Activated CD4-positive, alpha-beta T cell treated with anti-CD3 and anti-CD28 coated beads for 4 hours (primary cell): ENCODE data around the gene MTMR1.

Experiments
- DNase-seq, 2 donors: peaks; one replicate each; pipeline ENCODE4 v3.0.0-alpha.2; 2020

Gene MTMR1

GRCh38 chrX:150763810-150764209, 70.6 kb downstream of the MTMR1 start:
- DNase-seq, result no peak

DNA sequence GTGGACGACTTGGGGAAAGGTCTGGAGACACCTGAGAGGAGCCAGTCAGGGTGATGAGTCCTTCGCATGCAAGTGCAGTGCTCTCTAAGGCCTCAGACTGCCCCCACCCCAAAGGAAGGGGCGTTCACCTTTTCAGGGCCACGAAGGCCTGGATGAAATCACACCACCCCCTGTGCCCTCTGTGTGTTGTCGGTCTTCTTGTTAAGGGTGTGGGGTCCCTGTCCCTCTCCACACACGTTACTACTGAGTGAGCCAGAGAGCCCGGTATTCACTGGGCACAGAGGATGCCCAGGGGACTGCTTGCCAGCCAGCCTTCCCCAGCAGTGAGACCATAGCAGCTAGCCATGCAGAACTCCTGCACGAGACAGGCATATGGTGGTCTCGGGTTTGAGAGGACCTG, 72.0 kb downstream of the MTMR1 start:
- no peak for DNase-seq

- no peak for DNase-seq
Observed at GRCh38 chrX:150765782-150766350, 72.7 kb downstream of the MTMR1 start.

- no peak for DNase-seq
Observed at GRCh38 chrX:150766351-150767044, 73.3 kb downstream of the MTMR1 start.

GRCh38 chrX:150767045-150767395, 73.8 kb downstream of the MTMR1 start:
- DNase-seq, result no peak

DNA sequence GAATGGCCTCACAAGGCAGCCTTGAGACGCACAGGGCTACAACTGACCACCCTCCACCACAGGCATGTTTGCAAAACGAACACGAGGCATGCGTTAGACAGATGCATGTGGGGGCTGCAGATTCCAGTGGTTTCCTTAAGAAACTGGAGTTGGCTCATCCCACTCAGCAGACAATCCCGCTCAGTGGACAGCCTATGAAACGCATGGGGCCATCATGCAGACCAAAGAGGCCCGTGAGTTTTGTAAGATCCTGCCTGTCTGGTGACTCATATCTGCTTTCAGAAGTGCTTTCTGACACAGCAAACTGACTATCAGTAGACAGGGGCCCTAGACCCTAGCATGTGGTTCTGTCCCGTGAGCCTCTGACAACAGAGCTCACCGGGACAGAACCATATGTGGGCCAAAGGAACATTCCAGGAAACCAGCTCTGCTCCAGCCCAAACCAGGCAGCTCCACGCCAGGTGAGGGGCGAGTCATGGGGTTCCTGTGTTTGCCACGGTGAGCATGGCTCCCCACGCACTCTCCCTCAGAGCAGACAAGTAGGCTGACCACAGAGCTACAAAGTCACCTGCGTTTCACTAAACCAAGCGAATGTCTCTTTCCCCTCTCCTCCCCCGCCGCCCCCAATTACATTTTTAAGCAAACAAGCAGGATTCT, 74.4 kb downstream of the MTMR1 start:
- DNase-seq, result no peak

GRCh38 chrX:150768132-150768485, 74.9 kb downstream of the MTMR1 start:
- DNase-seq, result no peak

DNA sequence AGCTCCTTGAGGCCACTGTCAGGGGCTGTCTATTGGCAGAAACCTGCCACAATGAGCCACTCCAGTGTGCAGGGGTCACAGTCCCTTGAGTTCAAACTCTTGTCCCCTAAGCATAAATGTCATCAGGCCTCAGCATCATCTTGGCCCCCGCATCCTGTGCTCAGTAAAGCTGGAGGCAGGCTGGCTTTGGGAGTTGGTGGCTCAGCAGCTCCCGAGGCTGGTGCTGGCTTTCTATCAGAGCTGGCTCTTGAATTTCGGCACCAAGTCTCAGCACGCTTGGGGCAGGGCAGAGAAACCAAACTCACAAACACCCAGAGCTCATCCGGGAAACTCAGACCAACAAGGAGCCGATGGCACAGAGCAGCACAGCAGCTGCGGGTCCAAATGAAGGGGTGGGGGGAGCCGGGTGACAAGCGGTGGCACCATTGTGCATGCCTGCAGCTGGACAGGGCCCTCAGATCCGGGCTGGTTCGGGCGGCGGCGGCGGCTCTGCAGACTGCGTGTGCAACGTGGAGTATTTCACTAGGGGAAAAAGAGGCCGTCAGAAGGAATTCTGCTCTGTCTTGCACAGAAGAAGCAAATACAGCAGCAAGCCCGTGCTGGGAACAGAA, 75.5 kb downstream of the MTMR1 start:
- DNase-seq, result no peak

GRCh38 chrX:150769408-150769807, 76.2 kb downstream of the MTMR1 start:
- DNase-seq, result no peak

- DNase-seq, result no peak
Observed at GRCh38 chrX:150770623-150771022, 77.4 kb downstream of the MTMR1 start.

DNA sequence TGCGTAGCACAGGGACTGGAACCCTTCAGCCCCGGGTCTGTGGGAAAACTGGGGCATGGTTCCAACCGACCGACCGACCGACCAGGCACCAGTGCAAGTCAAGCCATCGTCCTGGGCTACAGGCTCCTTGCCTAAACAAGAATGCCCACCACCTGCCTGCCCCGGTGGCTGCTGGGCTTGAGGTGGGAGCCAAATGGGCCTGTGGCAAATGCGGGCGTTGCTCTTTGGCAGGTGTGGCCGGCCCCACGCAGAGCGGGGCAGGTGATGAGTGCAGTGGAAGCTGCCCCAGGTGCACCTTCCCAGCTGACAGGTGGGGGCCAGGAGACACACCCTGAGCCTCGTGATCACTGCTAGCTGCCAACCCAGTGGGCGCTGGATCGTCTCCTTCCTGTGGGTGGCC, 77.9 kb downstream of the MTMR1 start:
- no peak for DNase-seq

GRCh38 chrX:150772150-150772970, 79.2 kb downstream of the MTMR1 start:
- DNase-seq, result peak; percentile 66 to 74

GRCh38 chrX:150773117-150773516, 79.9 kb downstream of the MTMR1 start:
- no peak for DNase-seq

GRCh38 chrX:150773634-150774033, 80.4 kb downstream of the MTMR1 start:
- no peak for DNase-seq

DNA sequence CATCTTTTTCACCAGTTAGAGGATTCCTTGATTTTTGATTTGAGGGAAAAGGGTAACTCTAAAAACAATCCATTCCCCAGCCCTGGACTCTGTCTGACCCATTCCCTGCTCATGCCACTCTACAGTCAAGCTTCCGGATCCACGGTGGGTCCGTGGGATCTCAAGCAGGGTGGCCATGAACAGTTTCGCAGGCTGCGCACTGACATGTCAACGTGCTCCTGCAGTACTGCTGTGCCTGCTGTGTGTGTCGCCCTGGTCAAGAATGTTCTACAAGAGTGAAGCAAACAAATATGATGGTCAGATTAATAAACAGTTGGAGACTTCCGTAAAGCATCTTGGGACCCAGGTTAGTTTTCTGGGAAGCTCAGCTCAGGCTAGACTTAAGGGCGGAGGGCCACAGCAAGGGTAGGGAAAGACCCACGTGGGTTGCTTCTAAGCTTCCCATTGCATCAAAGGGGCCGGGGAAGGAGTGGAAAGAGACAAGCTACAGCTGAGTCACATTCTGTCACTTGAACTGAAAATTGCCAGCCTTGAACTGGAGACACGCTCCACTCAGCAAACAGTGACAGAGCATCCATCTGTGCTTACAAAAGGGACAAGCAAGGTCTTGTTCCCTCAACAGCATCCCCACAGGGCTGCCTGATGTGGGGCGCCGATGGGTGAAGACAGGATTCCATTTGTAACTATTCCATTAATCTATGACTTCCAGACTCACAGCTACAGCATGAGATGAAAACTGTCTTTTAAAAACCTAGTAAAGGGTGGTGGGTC, 81.8 kb downstream of the MTMR1 start:
- DNase-seq, result no peak

GRCh38 chrX:150775569-150776350, 82.6 kb downstream of the MTMR1 start:
- no peak for DNase-seq

DNA sequence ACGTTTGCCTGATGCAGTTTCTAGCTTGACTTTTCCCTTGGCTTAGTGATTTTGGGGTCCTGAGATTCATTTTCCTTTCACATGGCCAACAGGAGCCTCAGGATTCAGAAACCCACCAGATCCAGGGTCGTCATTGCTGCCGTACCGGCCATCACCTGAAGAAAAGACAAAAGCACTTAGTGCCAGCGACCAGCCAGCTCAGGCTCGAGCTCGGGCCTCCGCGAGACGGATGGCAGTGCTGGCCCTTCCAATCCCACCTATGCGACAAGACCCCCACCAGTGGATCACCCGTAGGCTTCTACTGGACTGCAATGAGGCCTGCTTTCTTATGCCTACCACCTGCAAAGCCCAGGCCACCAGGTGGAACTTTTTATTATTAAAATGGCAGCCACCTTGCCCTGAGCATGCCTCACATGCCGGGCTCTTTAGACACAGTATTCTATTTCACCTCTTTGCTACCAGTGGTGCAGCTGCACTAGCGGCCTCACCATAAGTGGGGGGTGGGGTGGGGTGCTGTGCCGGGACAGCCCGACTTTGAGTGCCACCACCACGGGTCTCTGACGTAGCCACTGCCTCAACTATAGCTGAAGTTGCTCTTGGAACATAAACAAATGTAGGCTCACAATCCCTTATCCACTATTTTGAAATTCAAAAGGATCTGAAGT, 84.3 kb downstream of the MTMR1 start:
- DNase-seq, result no peak

DNA sequence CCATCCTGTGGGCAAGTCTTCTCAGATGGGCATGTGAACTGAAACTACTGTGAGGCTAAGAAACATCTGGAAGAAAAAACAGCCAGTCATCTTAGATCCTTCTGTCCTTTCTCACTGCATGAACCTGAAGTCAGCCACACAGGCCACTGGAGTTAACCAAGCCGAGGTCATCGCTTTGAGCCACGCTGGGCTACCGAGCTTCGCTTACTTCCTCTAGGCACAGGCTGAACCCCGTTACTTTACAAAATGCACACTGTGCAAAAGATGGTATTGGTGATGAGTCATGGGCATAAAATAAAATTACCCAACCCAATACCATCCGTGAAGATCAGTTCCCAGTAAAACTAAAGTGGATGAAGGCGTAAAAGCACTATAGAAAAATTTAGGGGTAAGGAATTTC, 86.2 kb downstream of the MTMR1 start:
- no peak for DNase-seq

GRCh38 chrX:150781677-150782076, 88.5 kb downstream of the MTMR1 start:
- no peak for DNase-seq

DNA sequence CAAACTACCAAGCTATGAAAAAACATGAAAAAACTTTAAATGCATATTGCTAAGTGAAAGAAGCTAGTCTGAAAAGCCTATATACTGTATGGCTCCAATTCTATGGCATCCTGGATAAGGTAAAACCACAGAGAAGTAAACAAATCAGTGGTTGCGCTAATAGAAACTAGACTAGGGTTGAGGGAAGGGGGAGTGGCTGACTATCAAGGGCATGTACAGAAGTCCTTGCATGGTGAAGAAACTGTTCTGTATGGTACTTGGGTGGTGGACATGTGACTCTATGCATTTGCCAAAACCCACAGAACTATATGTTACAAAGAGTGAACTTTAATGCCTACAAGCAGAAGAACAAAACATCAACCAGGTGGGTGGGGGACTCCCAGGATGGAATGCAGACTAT, 96.8 kb downstream of the MTMR1 start:
- no peak for DNase-seq

DNA sequence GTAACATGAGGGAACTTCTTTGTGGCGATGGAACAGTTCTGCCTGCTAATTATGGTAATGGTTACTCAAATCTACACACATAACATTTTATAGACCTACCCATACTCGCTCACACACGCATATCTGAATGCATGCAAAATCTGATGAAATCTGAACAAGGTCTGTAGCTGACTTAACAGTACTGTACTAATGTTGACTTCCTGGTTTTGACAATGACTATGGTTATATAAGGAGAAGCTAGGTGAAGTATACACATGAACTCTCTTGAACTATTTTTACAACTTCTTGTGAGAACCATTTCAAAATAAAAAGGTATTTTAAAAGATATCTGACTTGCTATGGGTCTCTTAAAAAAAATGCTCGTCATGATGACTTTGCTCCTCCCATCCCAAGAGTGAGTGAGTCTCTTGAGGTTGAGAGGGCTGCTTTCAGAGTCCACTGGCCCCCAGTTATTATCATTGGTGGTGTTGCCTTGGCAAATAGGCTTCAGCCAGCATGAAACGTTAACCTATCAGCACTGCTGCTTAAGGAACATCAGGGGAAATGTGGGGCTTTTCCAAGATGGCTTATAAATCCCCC, 99.8 kb downstream of the MTMR1 start:
- no peak for DNase-seq
